GM18498 (cell line): ENCODE results near the gene GPHB5.

Experiments
- ATAC-seq: cut with Tn5 transposase; IDR thresholded peaks from one replicate; pipeline ENCODE4 v1.9.1; 2021; ENCODE audit warnings: mild to moderate bottlenecking, moderate library complexity; ENCODE audit not compliant: unreplicated experiment

Gene GPHB5

DNA sequence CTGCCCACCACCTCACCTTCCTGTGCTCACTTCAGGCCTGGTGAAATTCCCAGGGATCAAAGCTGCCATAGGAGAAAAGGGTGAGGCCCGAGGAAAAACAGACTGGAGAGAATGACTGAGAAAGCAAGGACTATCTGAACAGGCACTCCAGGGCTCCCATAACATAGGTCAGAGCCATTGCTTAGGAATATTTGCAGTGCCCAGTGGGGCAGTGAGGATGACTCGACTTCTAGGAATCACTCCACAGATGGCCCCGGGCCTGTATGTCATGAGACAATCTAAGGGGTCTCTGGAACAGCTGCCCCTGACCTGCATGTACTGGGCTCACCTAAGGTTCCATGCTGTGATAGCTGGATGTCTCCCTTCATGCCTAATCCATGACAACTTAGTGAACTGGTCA lies 51.6 kb downstream of the GPHB5 start:
- no peak for ATAC-seq

DNA sequence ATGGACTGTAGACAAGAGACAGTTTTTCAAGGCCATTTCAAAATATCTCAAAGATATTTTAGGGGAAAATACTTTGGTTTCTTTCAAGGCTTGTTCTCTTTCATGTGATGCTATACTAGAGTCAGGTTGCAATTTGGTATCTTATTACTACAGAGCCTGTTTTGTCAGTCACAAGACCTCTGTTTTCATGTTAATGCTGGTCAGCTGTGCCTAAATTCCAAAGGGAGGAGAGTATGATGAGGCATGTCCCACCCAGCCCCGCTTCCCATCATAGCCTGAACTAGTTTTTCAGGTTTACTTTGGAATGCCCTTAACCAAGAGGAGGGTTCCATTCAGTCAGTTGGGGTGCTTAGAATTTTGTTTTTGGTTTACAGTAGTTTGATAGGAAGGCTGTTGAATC lies 52.6 kb downstream of the GPHB5 start:
- no peak for ATAC-seq
